ENCODE data around the gene OGFOD1.

The OGFOD1 gene

GRCh38 chr16:56411624-56412023 is 39.7 kb upstream of the OGFOD1 start:
- H3K4me1 ChIP-seq: peaks cover 0 to 28% (median 1%) of the 10 kb centered on the region in 4 donors
- H3K4me3 ChIP-seq: no peak overlapping the region
- no peak overlapping the region for H3K27ac ChIP-seq
- H3K9me3 ChIP-seq: no peaks in the 10 kb centered on the region
- no peak for DNase-seq
- TF ChIP-seq, protein P1, sequence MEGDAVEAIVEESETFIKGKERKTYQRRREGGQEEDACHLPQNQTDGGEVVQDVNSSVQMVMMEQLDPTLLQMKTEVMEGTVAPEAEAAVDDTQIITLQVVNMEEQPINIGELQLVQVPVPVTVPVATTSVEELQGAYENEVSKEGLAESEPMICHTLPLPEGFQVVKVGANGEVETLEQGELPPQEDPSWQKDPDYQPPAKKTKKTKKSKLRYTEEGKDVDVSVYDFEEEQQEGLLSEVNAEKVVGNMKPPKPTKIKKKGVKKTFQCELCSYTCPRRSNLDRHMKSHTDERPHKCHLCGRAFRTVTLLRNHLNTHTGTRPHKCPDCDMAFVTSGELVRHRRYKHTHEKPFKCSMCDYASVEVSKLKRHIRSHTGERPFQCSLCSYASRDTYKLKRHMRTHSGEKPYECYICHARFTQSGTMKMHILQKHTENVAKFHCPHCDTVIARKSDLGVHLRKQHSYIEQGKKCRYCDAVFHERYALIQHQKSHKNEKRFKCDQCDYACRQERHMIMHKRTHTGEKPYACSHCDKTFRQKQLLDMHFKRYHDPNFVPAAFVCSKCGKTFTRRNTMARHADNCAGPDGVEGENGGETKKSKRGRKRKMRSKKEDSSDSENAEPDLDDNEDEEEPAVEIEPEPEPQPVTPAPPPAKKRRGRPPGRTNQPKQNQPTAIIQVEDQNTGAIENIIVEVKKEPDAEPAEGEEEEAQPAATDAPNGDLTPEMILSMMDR (IDR thresholded peaks at IDR 0.05): no peak
- intact Hi-C loops (cut with DNase I; ENCODE audit: low total_unique reads): no loop called here
- H3K36me3 ChIP-seq: peaks cover 40 to 54% (median 41%) of the 10 kb centered on the region in 3 donors
- no peaks in the 10 kb centered on the region for H3K27me3 ChIP-seq

DNA sequence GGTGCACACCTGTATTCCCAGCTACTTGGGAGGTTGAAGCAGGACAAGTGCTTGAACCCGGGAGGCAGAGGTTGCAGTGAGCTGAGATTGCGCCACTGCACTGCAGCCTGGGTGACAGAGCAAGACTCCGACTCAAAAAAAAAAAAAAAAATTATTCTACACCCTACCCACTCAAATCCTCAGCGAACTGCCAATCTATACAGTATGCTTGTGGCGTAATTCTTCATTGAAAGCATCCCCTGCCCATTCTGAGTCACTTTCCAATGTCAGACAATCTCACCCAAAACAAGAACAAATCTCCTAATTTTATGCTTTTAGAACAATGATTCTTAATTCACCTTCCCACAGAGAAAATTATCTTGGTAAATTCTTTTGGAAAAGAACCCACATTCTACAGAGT is 38.0 kb upstream of the OGFOD1 start:
- TF ChIP-seq, protein P1 (IDR thresholded peaks at IDR 0.05): no peak
- H3K27ac ChIP-seq: no peak overlapping the region
- no peaks in the 10 kb centered on the region for H3K9me3 ChIP-seq
- peaks cover 26 to 41% (median 27%) of the 10 kb centered on the region in 3 donors for H3K36me3 ChIP-seq
- no peaks in the 10 kb centered on the region for H3K27me3 ChIP-seq
- peaks cover 0 to 28% (median 1%) of the 10 kb centered on the region in 4 donors for H3K4me1 ChIP-seq
- H3K4me3 ChIP-seq: no peak overlapping the region
- intact Hi-C loops (cut with DNase I; ENCODE audit: low total_unique reads): no loop called here
- no peak for DNase-seq

DNA sequence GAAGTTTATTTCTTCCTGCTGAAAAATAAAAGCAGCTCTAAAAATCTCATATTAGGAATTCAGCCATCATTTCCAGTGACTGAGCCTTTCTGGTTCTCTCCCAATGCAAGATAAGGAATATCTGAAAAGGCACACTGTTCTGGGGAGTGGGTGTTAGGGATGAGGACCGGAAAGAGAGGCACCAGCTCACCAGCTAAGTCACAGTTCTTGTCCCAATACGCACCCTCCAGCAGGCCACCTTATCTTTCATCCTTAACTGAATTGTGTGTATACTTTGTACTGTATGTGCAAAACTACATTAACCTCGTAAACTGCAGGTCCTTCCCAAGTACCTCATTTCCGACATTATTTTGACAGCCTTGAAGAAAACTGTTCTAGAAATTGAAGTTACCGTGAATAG is 37.0 kb upstream of the OGFOD1 start:
- H3K9me3 ChIP-seq: no peaks in the 10 kb centered on the region
- no peak overlapping the region for H3K4me3 ChIP-seq
- no peak for DNase-seq
- intact Hi-C loops (cut with DNase I; ENCODE audit: low total_unique reads): no loop called here
- H3K27me3 ChIP-seq: no peaks in the 10 kb centered on the region
- H3K36me3 ChIP-seq: peaks cover 16 to 31% (median 17%) of the 10 kb centered on the region in 3 donors
- H3K4me1 ChIP-seq: peaks cover 0 to 34% (median 2%) of the 10 kb centered on the region in 4 donors
- TF ChIP-seq, protein P1 (IDR thresholded peaks at IDR 0.05): no peak
- H3K27ac ChIP-seq: no peak overlapping the region

DNA sequence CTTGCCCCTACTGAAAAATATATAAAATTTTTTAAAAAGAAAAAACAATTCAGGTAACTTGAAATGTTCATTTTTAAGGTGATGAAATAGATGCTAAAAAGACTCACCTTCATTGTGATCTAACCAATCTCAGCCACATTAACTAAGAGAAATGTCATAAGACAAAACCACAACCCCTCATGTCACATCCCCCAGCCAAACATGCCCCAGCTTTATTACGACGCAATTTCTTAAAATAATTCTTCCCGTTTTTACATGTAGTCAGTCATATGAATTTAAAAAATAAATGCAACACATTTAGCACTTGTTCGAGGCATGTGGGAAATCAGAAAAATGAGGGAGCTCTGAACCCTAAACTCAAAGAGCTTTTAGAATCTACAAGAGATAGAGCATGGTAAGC is 35.5 kb upstream of the OGFOD1 start:
- intact Hi-C loops (cut with DNase I; ENCODE audit: low total_unique reads): no loop called here
- Histone ChIP-seq H3K36me3 (peaks cover 5 to 26% (median 17%) of the 10 kb centered on the region in 3 donors), H3K4me1 (peaks cover 0 to 49% (median 7%) of the 10 kb centered on the region in 4 donors), H3K4me3 (no peak overlapping the region), H3K27ac (no peak overlapping the region), H3K27me3 (no peaks in the 10 kb centered on the region), H3K9me3 (no peaks in the 10 kb centered on the region)
- no peak for DNase-seq
- TF ChIP-seq, protein P1 (IDR thresholded peaks at IDR 0.05): no peak

- Histone ChIP-seq H3K4me1 (peaks cover 0 to 62% (median 13%) of the 10 kb centered on the region in 4 donors), H3K27ac (no peak overlapping the region), H3K9me3 (no peaks in the 10 kb centered on the region), H3K4me3 (no peak overlapping the region), H3K27me3 (no peaks in the 10 kb centered on the region), H3K36me3 (peaks cover 5 to 14% (median 8%) of the 10 kb centered on the region in 3 donors)
- intact Hi-C loops (cut with DNase I; ENCODE audit: low total_unique reads): no loop called here
- TF ChIP-seq, protein P1 (IDR thresholded peaks at IDR 0.05): no peak
- DNase-seq: no peak
Measured at GRCh38 chr16:56417138-56417537, 34.2 kb upstream of the OGFOD1 start.

Data from tibial artery (tissue), 4 donors.